Adipocyte (in vitro differentiated cells): ENCODE results near the gene TYW1.
"Not testable (repeated sequence)": the region's sequence is repeated elsewhere in the genome, so short reads cannot be mapped to it uniquely, and the experiment has no call there.

Source experiments
- DNase-seq: peaks from one replicate; pipeline ENCODE4 v3.0.0-alpha.2; 2015; ENCODE audit warnings: low read depth
- H3K27me3 ChIP-seq: replicated peaks from 2 replicates; pipeline ENCODE4 v1.7.0; 2013; ENCODE audit warnings: mild to moderate bottlenecking, low read length, moderate library complexity; ENCODE audit not compliant: control insufficient read depth, insufficient read depth
- H3K36me3 ChIP-seq: 2 replicates; pipeline ENCODE4 v1.7.0; 2013; ENCODE audit warnings: low read length, mild to moderate bottlenecking, moderate library complexity; ENCODE audit not compliant: control insufficient read depth, insufficient read depth, severe bottlenecking
- H3K4me1 ChIP-seq: 2 replicates; pipeline ENCODE4 v1.7.0; 2013; ENCODE audit warnings: mild to moderate bottlenecking, low read length, moderate library complexity; ENCODE audit not compliant: control insufficient read depth, insufficient read depth
- H3K4me3 ChIP-seq: 2 replicates; pipeline ENCODE4 v1.7.0; 2013; ENCODE audit warnings: mild to moderate bottlenecking, low read length, moderate library complexity
- H3K9ac ChIP-seq: 2 replicates; pipeline ENCODE4 v1.7.0; 2013; ENCODE audit warnings: mild to moderate bottlenecking, low read length, moderate library complexity
- H3K9me3 ChIP-seq: 2 replicates; pipeline ENCODE4 v1.7.0; 2013; ENCODE audit warnings: mild to moderate bottlenecking, low read length, moderate library complexity; ENCODE audit not compliant: control insufficient read depth

TYW1 gene

DNA sequence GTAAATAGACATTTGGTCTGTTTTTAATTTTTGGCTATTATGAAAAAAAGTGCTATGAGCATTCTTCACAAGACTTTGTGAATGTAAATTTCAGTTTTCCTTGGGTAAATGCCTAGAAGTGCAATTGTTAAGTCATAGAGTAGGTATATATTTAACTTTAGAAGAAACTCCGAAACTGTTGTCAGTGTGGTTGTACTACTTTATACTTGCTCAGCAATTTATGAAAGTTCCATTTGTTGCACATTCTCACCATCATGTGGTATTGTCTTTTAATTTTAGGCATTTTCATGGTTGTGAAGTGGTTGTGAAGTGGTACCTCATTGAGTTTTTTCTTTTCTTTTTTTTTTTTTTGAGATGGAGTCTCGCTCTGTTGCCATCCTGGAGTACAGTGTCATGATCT lies 60.0 kb downstream of the TYW1 start:
- peaks cover 10% of the 10 kb centered on the region for H3K36me3 ChIP-seq
- no peaks in the 10 kb centered on the region for H3K27me3 ChIP-seq
- peak; percentile 7 for DNase-seq
- no peak overlapping the region for H3K9ac ChIP-seq
- H3K9me3 ChIP-seq, result no peaks in the 10 kb centered on the region
- no peaks in the 10 kb centered on the region for H3K4me1 ChIP-seq
- H3K4me3 ChIP-seq, result no peak overlapping the region

DNA sequence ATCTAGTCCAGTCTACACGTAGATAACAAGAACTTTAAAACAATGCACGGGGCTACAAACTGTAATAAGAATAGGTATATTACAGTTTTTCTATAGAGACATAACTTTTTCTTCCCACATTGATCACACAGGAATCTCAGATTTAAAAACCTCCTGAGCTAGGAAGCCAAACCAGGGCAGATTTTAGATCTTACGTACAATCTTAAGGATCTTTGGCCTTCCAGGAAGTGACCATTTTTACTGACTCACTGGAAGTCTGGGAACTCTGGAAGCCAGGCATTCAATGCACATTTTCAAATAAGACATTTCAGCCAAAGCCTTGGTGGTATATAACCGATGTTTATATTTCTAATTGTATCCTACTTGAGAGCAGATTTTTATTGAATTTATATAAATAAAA lies 64.7 kb downstream of the TYW1 start:
- not testable (repeated sequence) for DNase-seq, H3K4me1 ChIP-seq, H3K27me3 ChIP-seq, H3K9me3 ChIP-seq, H3K9ac ChIP-seq, H3K4me3 ChIP-seq, H3K36me3 ChIP-seq

DNA sequence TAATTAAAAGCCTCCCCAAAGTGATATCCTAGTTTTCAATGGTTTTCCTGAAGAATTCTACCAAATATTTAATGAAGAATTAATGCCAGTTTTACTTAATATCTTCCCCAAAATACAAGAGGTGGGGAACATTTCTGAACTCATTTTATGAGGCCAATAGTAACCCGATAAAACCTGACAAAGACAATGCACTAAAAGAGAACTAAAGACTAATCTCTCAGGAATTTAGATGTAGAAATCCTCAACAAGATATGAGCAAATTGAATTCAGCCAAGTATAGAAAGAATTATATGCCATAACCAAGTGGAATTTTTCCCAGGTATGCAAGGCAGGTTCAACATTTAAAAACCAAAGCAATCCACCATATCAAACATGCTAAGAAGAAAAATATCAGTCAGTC lies 66.2 kb downstream of the TYW1 start:
- H3K9me3 ChIP-seq, H3K9ac ChIP-seq, H3K36me3 ChIP-seq, H3K27me3 ChIP-seq, H3K4me3 ChIP-seq: not testable (repeated sequence)
- H3K4me1 ChIP-seq, result peaks cover 15% of the 10 kb centered on the region
- DNase-seq, result peak; percentile 50

DNA sequence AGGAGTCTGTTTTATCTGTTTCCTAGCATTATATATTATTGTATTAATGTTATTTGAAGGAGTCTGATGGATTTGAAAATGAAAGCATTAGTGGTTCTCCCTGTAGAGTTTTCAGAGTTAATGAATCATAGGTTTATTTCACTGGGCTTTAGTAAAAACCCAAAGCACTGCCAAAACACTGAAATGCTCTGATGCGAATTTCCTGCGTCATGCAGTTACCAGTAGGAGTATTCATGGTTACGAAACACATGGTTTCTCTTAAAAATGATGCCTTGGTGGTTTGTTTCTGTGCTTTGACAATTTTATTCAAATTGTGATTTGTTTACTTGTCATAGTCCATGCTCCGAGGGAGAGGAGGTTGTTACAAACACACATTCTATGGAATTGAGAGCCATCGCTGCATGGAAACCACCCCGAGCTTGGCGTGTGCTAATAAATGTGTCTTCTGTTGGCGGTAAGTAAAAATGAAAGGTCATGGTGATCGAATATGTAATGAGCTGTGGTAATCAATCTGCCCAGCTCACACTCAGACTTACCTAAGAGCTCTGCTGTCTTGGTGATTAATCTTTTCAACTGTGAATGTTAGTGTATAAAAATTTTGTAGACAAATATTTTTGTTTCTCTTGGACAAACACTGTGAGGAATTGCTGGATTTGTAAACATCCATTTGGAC lies 70.5 kb downstream of the TYW1 start:
- H3K4me1 ChIP-seq, result peaks cover 15% of the 10 kb centered on the region
- not testable (repeated sequence) for H3K9me3 ChIP-seq, H3K27me3 ChIP-seq
- H3K9ac ChIP-seq, result peak overlapping the region; percentile 74
- peak; percentile 82 for DNase-seq
- H3K4me3 ChIP-seq, result peak overlapping the region; percentile 85
- H3K36me3 ChIP-seq, result peaks cover 15% of the 10 kb centered on the region

DNA sequence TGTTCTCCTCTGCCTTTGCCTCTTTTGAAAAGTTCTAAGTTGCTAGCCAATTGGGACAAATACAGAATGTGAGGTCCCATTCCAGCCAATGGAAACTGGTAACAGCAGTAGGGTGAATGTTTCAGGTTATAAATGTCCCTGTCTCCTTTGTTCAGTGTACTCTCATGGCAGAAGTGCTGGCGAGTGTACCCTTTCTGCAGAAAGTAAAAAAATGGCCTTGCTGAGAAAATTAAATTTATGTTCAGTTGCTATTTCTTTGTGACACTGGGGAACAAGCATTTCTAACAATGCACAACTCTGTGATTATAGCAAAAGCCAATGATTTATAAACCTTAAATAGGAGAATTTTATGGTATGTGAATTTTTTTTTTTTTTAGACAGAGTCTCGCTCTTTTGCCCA lies 79.5 kb downstream of the TYW1 start:
- not testable (repeated sequence) for H3K27me3 ChIP-seq, H3K4me1 ChIP-seq, DNase-seq, H3K9ac ChIP-seq
- H3K9me3 ChIP-seq, result peaks cover 26% of the 10 kb centered on the region
- H3K36me3 ChIP-seq, result peaks cover 12% of the 10 kb centered on the region
- H3K4me3 ChIP-seq, result peak overlapping the region; percentile 33

DNA sequence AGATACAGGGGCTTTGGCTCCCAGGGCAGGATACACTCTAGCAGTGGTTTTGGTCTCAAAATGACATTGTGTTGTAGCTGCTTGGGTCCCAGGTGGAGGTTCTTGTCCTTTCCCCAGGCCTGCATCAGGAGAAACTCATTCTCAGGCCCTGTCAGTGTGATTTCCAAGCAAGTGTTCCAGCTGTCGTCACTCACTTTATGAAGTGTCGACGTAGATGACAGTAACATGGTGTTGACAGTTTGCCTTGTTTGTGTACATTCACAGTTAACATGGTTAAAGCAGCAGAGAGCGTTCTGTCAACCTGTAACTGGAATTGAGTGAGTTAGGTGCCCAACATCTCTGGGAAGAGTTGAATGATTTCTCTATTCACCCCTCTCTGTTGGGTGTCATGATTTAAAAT lies 86.2 kb downstream of the TYW1 start:
- not testable (repeated sequence) for H3K36me3 ChIP-seq, DNase-seq, H3K4me3 ChIP-seq, H3K9me3 ChIP-seq, H3K4me1 ChIP-seq, H3K27me3 ChIP-seq, H3K9ac ChIP-seq

DNA sequence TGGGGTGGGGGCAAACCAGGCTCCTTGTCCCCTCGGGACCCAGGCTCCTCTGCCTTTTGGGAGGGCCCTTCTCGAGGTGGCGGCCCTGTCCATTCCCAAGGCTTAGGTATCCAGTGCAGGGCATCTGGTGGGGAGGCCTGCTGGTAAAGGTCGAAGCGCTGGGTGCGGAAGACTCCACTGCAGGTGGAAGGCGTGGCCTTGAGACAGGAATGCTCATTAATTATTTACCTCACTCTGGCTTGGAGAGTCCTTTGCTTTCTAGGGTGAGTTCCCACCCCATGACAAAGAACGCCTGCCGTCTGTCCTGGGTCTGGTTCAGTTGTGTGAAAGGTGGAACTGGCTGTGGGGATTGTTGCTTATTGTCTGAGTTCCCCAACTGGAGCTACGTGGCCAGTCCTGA lies 92.6 kb downstream of the TYW1 start:
- DNase-seq, H3K4me3 ChIP-seq, H3K27me3 ChIP-seq, H3K36me3 ChIP-seq, H3K4me1 ChIP-seq, H3K9me3 ChIP-seq, H3K9ac ChIP-seq: not testable (repeated sequence)

DNA sequence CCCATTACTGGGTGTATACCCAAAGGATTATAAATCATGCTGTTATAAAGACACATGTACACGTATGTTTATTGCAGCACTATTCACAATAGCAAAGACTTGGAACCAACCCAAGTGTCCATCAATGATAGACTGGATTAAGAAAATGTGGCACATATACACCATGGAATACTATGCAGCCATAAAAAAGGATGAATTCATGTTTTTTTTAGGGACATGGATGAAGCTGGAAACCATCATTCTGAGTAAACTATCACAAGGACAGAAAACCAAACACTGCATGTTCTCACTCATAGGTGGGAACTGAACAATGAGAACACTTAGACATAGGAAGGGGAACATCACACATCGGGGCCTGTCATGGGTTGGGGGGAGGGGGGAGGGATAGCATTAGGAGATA lies 94.4 kb downstream of the TYW1 start:
- not testable (repeated sequence) for H3K4me3 ChIP-seq, H3K4me1 ChIP-seq, H3K9me3 ChIP-seq, H3K36me3 ChIP-seq, DNase-seq, H3K27me3 ChIP-seq, H3K9ac ChIP-seq

DNA sequence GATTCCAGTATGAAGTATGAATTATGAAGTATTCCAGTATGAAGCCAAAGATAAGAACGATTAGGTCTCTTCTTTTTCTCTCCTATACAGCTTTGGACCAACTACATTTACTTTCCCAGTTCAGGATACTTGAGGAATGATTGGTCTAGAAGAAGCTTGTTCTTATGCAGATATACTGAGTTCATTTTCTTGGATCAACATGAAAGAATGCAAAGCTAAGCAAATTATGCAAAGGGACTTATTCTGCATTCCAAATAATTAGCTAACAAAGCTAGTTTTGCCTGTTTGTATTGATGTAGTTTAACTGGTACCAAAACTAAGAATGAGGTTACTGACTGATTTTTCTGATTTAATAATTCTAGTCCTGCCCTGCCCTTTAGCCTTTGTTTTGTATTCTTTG lies 101.4 kb downstream of the TYW1 start:
- not testable (repeated sequence) for H3K4me1 ChIP-seq, H3K9ac ChIP-seq, DNase-seq, H3K36me3 ChIP-seq, H3K9me3 ChIP-seq, H3K4me3 ChIP-seq, H3K27me3 ChIP-seq

DNA sequence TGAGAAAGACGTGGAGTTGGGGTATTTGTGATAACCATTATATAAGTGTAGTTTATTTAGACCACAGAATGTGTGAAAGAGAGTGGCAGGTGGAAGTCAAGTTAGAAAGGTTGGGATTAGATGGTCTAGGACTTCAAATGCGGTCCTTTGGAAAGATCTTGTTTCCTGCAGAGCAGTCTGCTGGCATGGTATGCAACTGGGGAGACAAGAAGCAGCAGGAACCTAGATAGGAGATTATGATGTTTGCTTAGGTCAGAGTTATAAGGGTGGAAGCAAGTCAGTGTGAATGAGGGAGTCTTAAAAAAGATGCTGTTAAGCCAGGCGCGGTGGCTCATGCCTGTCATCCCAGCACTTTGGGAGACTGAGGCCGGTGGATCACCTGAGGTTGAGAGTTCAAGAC lies 102.8 kb downstream of the TYW1 start:
- H3K4me3 ChIP-seq, H3K4me1 ChIP-seq, H3K36me3 ChIP-seq, H3K27me3 ChIP-seq, DNase-seq, H3K9ac ChIP-seq, H3K9me3 ChIP-seq: not testable (repeated sequence)

DNA sequence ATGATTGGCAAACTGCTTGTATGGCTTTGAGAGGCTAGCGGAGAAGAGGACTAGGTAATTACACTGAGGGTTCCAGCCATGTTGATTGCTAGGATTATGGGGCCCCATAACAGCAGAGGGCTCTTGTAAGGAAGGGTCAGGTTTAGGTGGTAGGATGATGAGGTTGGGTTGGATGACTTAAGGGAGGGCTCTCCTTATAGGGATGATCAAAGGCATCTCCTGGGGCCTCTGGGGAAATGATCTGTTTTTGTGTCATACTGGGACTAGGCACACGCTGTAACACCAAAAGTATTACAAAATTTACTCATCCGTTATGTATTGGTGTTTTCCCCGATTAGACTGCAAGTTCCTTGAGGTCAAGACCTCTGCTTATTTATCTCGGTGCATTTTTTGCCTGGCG lies 103.4 kb downstream of the TYW1 start:
- not testable (repeated sequence) for H3K9me3 ChIP-seq, H3K4me1 ChIP-seq, DNase-seq, H3K36me3 ChIP-seq, H3K27me3 ChIP-seq, H3K9ac ChIP-seq, H3K4me3 ChIP-seq

DNA sequence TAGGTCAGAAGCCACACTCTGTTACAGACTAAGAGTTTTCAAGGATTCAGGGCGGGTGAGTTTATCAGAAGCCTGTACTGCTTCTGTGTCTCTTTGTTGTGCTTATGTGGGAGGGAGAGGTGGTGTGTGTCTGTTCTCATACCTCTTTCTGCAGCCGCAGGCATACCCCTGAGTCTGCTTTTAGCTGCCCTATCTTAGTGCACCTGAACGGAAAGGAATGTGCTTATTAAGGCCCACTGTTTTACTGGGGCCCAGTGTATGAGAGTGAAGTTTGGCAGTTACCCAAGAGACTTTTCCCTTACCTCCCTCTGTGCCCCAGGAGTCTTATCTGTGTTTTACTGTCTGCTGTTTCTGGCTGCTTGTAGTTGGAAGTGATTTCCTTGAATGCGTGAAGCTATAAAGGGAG lies 104.3 kb downstream of the TYW1 start:
- DNase-seq, result no peak
- H3K9ac ChIP-seq, result no peak overlapping the region
- no peaks in the 10 kb centered on the region for H3K27me3 ChIP-seq
- H3K36me3 ChIP-seq, result no peaks in the 10 kb centered on the region
- no peaks in the 10 kb centered on the region for H3K9me3 ChIP-seq
- H3K4me1 ChIP-seq, result peaks cover 8% of the 10 kb centered on the region
- no peak overlapping the region for H3K4me3 ChIP-seq
